Caco-2 (cell line): ENCODE measurements around the gene LRP3. TPM values are rescaled to one million over a fixed set of nuclear protein-coding genes. Genes with fewer than 3 reads are reported as not detected.

ENCODE experiments used
- BruUV-seq: library from RNA; stranded (reverse); fragments of 400-500 nt; replicated peaks from 2 replicates; lab custom pipeline; 2021; lab: Mats Ljungman, UMichigan
- CTCF ChIA-PET: fragments of 300-600 bp; sonication (Branson Sonifier 250); formaldehyde crosslinking; loops from one replicate; lab custom pipeline; 2022; ENCODE audit warnings: antibody characterized with exemption; lab: Charles Lee
- POLR2A ChIA-PET: fragments of 300-600 bp; sonication (Branson Sonifier 250); formaldehyde crosslinking; loops from one replicate; lab custom pipeline; 2022; ENCODE audit warnings: antibody characterized with exemption; lab: Charles Lee
- DNase-seq, 2 experiments: peaks; one replicate each; pipeline versions ENCODE4 v3.0.0 to v3.0.0-alpha.2; 2020 to 2022
- H3K27me3 ChIP-seq: replicated peaks from 2 replicates; pipeline ENCODE4 v1.6.0; 2011; ENCODE audit warnings: low read length; ENCODE audit not compliant: control insufficient read depth, insufficient read depth
- H3K36me3 ChIP-seq: 2 replicates; pipeline ENCODE4 v1.5.1; 2011; ENCODE audit warnings: low read length; ENCODE audit not compliant: control insufficient read depth, insufficient read depth
- H3K4me1 ChIP-seq: fragments of 250-450 bp; sonication (Bioruptor Pico); 2 replicates; pipeline ENCODE4 v1.5.1; 2020; ENCODE audit warnings: mild to moderate bottlenecking
- H3K4me3 ChIP-seq: 2 replicates; pipeline ENCODE4 v1.5.1; 2011; ENCODE audit warnings: low read depth, mild to moderate bottlenecking, control low read depth, low read length
- H3K9me3 ChIP-seq: fragments of 250-450 bp; sonication (Bioruptor Pico); 2 replicates; pipeline ENCODE4 v1.5.1; 2020; ENCODE audit warnings: mild to moderate bottlenecking, moderate library complexity
- H3K27ac Mint-ChIP-seq: one replicate; pipeline ENCODE4 v1.8.0; 2022; ENCODE audit warnings: mixed read lengths; ENCODE audit not compliant: unreplicated experiment
- H3K27me3 Mint-ChIP-seq: one replicate; pipeline ENCODE4 v1.8.0; 2022; ENCODE audit warnings: mixed read lengths; ENCODE audit not compliant: insufficient read depth, unreplicated experiment
- H3K36me3 Mint-ChIP-seq: one replicate; pipeline ENCODE4 v1.8.0; 2022; ENCODE audit warnings: mild to moderate bottlenecking, mixed read lengths; ENCODE audit not compliant: insufficient read depth, unreplicated experiment
- H3K4me1 Mint-ChIP-seq: one replicate; pipeline ENCODE4 v1.8.0; 2022; ENCODE audit warnings: low read depth, mixed read lengths; ENCODE audit not compliant: unreplicated experiment
- H3K4me3 Mint-ChIP-seq: one replicate; pipeline ENCODE4 v1.8.0; 2022; ENCODE audit warnings: mild to moderate bottlenecking, moderate library complexity, mixed read lengths; ENCODE audit not compliant: unreplicated experiment
- H3K9me3 Mint-ChIP-seq: one replicate; pipeline ENCODE4 v1.8.0; 2022; ENCODE audit warnings: mixed read lengths; ENCODE audit not compliant: unreplicated experiment
- CTCF ChIP-seq, 2 experiments: fragments of 200-600 bp in 1 of 2; IDR thresholded peaks; 1 replicate in 1 of 2; 2 replicates in 1 of 2; pipeline versions ENCODE4 v1.5.1 to v1.8.0; 2011 to 2022; ENCODE audit warnings: antibody characterized with exemption in 1 of 2, control low read depth in 1 of 2, inconsistent platforms in 1 of 2, low read depth in 1 of 2, low read length in 1 of 2, mild to moderate bottlenecking in 1 of 2, moderate library complexity in 1 of 2; ENCODE audit not compliant: insufficient read depth in 1 of 2, severe bottlenecking in 1 of 2, unreplicated experiment in 1 of 2
- intact Hi-C: fragments of 100-400 bp; cut with micrococcal nuclease; formaldehyde crosslinking; loops from one replicate; pipeline ENCODE4 v1.10.0; 2022; ENCODE audit not compliant: unreplicated experiment
- total RNA-seq: library from RNA; stranded (reverse); gene quantifications from 2 replicates; pipeline ENCODE4 v1.2.3, GENCODE V29; 2022

Gene LRP3
- total RNA-seq, 1 experiment from 2014 or later: 22.8 TPM

GRCh38 chr19:33199441-33200265 is 5.5 kb downstream of the LRP3 start:
- Mint-ChIP-seq H3K27me3 (no peaks in the 10 kb centered on the region), H3K36me3 (no peaks in the 10 kb centered on the region), H3K4me1 (no peaks in the 10 kb centered on the region), H3K4me3 (no peak overlapping the region), H3K9me3 (no peaks in the 10 kb centered on the region), H3K27ac (no peak overlapping the region)
- POLR2A ChIA-PET: no interaction called here
- Histone ChIP-seq H3K4me1 (0 out of 2 replicates have a peak, but pooled peaks cover 8% of the 10 kb centered on the region), H3K36me3 (no peaks in the 10 kb centered on the region; the same call in 1 of the 2 replicates), H3K27me3 (no peaks in the 10 kb centered on the region), H3K9me3 (no peaks in the 10 kb centered on the region), H3K4me3 (no peak overlapping the region)
- no peak for DNase-seq
- BruUV-seq: no TSS peak
- TF ChIP-seq CTCF (IDR thresholded peaks at IDR 0.05; ENCODE audit: insufficient read depth in 1 of 2, low read depth in 1 of 2, low read length in 1 of 2, severe bottlenecking in 1 of 2, unreplicated experiment in 1 of 2): no peak
- intact Hi-C loops: no loop called here
- CTCF ChIA-PET: interaction anchor here (3.0 kb wide), 1 partner anchor 15 kb away, joined by 11 read pairs; no protein-coding TSS in a partner anchor

DNA sequence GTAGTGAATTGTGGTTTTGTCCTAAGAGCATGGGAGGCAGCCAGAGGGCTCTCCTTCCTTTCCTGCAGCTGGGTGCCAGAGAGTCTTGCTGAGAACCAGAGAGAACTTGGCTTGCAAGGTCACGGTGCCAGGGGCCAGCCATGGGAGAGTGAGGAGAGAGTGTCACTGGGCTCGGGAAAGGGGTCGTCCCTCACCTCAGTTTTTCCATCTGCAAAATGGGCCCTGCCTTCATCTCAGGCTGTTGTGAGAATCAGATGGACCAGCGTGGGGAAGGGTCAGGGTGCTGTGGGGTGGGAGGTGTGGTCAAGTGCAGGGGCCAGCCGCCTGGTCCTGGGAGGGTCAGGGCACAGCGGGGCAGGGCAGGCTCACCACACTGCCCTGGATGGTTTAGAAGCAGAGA is 7.3 kb downstream of the LRP3 start:
- intact Hi-C loops: no loop called here
- H3K27me3 Mint-ChIP-seq: no peaks in the 10 kb centered on the region
- ChIA-PET POLR2A (no interaction called here), CTCF (no interaction called here)
- BruUV-seq: no TSS peak
- H3K36me3 Mint-ChIP-seq: no peaks in the 10 kb centered on the region
- no peaks in the 10 kb centered on the region for H3K4me1 Mint-ChIP-seq
- H3K9me3 ChIP-seq: no peaks in the 10 kb centered on the region
- DNase-seq: no peak
- no peak for TF ChIP-seq CTCF (IDR thresholded peaks at IDR 0.05; ENCODE audit: insufficient read depth in 1 of 2, low read depth in 1 of 2, low read length in 1 of 2, severe bottlenecking in 1 of 2, unreplicated experiment in 1 of 2)
- no peaks in the 10 kb centered on the region for H3K9me3 Mint-ChIP-seq
- H3K36me3 ChIP-seq: no peaks in the 10 kb centered on the region; the same call in 1 of the 2 replicates
- no peak overlapping the region for H3K4me3 Mint-ChIP-seq
- H3K4me1 ChIP-seq: no peaks in the 10 kb centered on the region
- H3K27ac Mint-ChIP-seq: no peak overlapping the region
- H3K4me3 ChIP-seq: no peak overlapping the region
- no peaks in the 10 kb centered on the region for H3K27me3 ChIP-seq

DNA sequence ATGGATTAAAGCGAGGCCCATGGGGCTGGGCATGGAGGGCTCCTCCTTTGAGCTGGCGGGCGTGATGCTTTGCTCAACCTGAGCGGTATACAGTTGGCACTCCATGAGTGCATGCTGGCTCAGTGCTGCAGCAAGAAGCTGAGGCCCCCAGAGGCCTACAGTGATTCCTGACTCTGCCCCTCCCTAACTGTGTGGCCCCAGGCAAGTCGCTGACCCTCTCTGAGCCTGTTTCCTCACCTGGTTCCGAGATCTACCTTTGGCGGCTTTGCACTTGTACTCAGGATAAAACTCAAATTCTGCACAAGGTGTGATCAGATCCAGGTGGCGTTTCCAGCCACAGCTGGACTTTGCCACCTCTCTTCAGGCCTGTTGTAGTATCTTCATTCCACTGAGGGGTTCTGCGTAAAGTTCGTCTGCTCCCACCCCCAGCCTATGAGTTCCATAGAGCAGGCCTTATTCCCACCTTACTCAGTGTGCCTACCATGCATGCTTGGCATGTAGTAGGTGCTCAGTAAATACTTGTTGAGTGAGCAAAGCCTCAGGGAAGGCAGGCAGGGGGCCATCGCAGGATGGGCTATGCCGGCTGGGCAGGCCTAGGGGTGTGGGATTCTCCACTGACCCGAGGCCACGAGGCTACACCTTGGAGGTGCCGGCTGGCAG is 7.9 kb downstream of the LRP3 start:
- Histone ChIP-seq H3K36me3 (no peaks in the 10 kb centered on the region; the same call in 1 of the 2 replicates), H3K4me1 (no peaks in the 10 kb centered on the region), H3K4me3 (no peak overlapping the region), H3K27me3 (no peaks in the 10 kb centered on the region), H3K9me3 (no peaks in the 10 kb centered on the region)
- BruUV-seq: no TSS peak
- ChIA-PET CTCF (no interaction called here), POLR2A (no interaction called here)
- no peaks in the 10 kb centered on the region for H3K9me3 Mint-ChIP-seq
- no peaks in the 10 kb centered on the region for H3K4me1 Mint-ChIP-seq
- DNase-seq: no peak
- intact Hi-C loops: no loop called here
- TF ChIP-seq CTCF (IDR thresholded peaks at IDR 0.05; ENCODE audit: insufficient read depth in 1 of 2, low read depth in 1 of 2, low read length in 1 of 2, severe bottlenecking in 1 of 2, unreplicated experiment in 1 of 2): no peak
- no peak overlapping the region for H3K27ac Mint-ChIP-seq
- no peaks in the 10 kb centered on the region for H3K27me3 Mint-ChIP-seq
- no peak overlapping the region for H3K4me3 Mint-ChIP-seq
- no peaks in the 10 kb centered on the region for H3K36me3 Mint-ChIP-seq
